Neural progenitor cell (in vitro differentiated cells): Measurements from ENCODE around the gene ATP23.

Source experiments
- EZH2 ChIP-seq: fragments of 200-600 bp; sonication (generic); IDR thresholded peaks from 2 replicates; pipeline ENCODE4 v1.6.1; 2017; ENCODE audit warnings: antibody characterized with exemption, mild to moderate bottlenecking, moderate library complexity
- EZH2phosphoT487 ChIP-seq: fragments of 200-600 bp; sonication (generic); IDR thresholded peaks from 2 replicates; pipeline ENCODE4 v1.6.1; 2017; ENCODE audit warnings: antibody characterized with exemption
- TF ChIP-seq, protein P1 (sequence below): fragments of 200-600 bp; sonication (generic); IDR thresholded peaks from 2 replicates; pipeline ENCODE4 v1.5.1; 2017; ENCODE audit warnings: antibody characterized with exemption, mild to moderate bottlenecking

DNA sequence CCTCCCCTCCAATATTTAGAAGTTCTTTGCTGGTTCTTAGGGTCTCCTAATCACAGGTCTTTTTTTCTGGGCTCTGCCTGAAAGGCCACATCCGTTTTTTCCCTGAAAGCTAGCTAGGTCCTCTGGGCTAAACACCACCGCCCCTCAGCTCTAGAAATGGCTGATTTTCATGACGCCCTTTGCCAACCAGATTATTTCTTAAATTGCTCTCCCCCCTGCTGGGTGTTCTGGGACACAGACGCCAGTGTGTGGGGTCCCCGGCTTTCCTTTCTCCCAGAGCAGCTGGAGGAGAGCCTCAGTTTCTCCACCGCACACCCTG lies 45.3 kb upstream of the ATP23 start:
- TF ChIP-seq, protein P1, sequence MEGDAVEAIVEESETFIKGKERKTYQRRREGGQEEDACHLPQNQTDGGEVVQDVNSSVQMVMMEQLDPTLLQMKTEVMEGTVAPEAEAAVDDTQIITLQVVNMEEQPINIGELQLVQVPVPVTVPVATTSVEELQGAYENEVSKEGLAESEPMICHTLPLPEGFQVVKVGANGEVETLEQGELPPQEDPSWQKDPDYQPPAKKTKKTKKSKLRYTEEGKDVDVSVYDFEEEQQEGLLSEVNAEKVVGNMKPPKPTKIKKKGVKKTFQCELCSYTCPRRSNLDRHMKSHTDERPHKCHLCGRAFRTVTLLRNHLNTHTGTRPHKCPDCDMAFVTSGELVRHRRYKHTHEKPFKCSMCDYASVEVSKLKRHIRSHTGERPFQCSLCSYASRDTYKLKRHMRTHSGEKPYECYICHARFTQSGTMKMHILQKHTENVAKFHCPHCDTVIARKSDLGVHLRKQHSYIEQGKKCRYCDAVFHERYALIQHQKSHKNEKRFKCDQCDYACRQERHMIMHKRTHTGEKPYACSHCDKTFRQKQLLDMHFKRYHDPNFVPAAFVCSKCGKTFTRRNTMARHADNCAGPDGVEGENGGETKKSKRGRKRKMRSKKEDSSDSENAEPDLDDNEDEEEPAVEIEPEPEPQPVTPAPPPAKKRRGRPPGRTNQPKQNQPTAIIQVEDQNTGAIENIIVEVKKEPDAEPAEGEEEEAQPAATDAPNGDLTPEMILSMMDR = no peak
- TF ChIP-seq EZH2 (no peak), EZH2phosphoT487 (no peak)
